Colonic mucosa (tissue), 4 donors: ENCODE results near the gene WWOX. TPM values are rescaled to one million over a fixed set of nuclear protein-coding genes. Genes with fewer than 3 reads are reported as not detected.

Experiments
- DNase-seq: peaks from one replicate; pipeline ENCODE4 v3.0.0-alpha.2; 2020
- H3K27ac ChIP-seq: fragments of 200-600 bp; one replicate; pipeline ENCODE4 v1.8.0; 2021
- H3K27me3 ChIP-seq: fragments of 200-600 bp; one replicate; pipeline ENCODE4 v1.8.0; 2021
- H3K36me3 ChIP-seq: fragments of 200-600 bp; one replicate; pipeline ENCODE4 v1.8.0; 2021
- H3K4me1 ChIP-seq: fragments of 200-600 bp; one replicate; pipeline ENCODE4 v1.8.0; 2021; ENCODE audit warnings: mild to moderate bottlenecking
- H3K4me3 ChIP-seq: fragments of 200-600 bp; one replicate; pipeline ENCODE4 v1.8.0; 2021
- H3K9ac ChIP-seq, 2 donors: one replicate each; pipeline ENCODE4 v1.7.0; 2013; ENCODE audit warnings: control low read depth in 2 of 2, low read depth in 2 of 2, low read length in 2 of 2
- H3K9me3 ChIP-seq: fragments of 200-600 bp; one replicate; pipeline ENCODE4 v1.8.0; 2021
- CTCF ChIP-seq: fragments of 200-600 bp; IDR thresholded peaks from one replicate; pipeline ENCODE4 v1.8.0; 2022; ENCODE audit warnings: antibody characterized with exemption, mild to moderate bottlenecking
- intact Hi-C: fragments of 100-400 bp; cut with DNase I; formaldehyde crosslinking; loops from one replicate; pipeline ENCODE4 v1.14.1; 2022
- total RNA-seq, 2 donors: library from RNA; stranded (reverse); fragmentation: NEBNext Ultra II Directional in 1 of 2; extraction: Animal tissue kit (Norgen Biotek cat#: 25700) in 1 of 2; gene quantifications; one replicate each; pipeline ENCODE4 v1.2.1, GENCODE V29; 2021
- donor health status: healthy.
- donor health status: DM: no; HTN: no; CAD: no.
- donor health status: DM: no; HTN: no; CAD: no.

WWOX gene
- total RNA-seq, 2 donors from 2014 or later: 7.2 to 11.0 TPM

DNA sequence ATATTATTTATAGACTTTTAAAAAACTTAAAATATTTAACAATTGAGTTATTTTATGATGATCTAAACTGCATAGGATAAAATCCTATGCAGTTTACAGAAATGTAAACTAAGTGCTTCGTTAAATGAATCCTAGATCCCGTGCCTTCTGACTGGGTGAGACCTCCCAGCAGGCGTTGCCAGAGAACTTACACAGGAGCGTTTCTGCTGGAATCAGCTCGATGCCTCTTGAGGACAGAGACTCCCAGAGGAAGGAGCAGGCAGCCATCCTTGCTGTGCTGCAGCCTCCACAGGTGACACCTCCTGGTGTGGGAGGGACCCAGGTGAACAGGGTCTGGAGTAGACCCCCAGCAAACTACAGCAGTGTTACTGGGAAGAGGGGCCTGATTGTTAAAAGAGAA is 160.4 kb downstream of the WWOX start:
- Histone ChIP-seq H3K4me1 (no peaks in the 10 kb centered on the region), H3K27me3 (no peaks in the 10 kb centered on the region), H3K9me3 (no peaks in the 10 kb centered on the region), H3K27ac (no peak overlapping the region), H3K9ac (no peak overlapping the region), H3K36me3 (no peaks in the 10 kb centered on the region), H3K4me3 (no peak overlapping the region)
- no peak for TF ChIP-seq CTCF
- intact Hi-C loops: no loop called here
- no peak for DNase-seq

GRCh38 chr16:78264642-78265041 is 165.2 kb downstream of the WWOX start:
- H3K9ac ChIP-seq: no peak overlapping the region
- H3K4me3 ChIP-seq: no peak overlapping the region
- intact Hi-C loops: no loop called here
- H3K27ac ChIP-seq: no peak overlapping the region
- no peaks in the 10 kb centered on the region for H3K27me3 ChIP-seq
- DNase-seq: no peak
- TF ChIP-seq CTCF: no peak
- no peaks in the 10 kb centered on the region for H3K36me3 ChIP-seq
- H3K4me1 ChIP-seq: no peaks in the 10 kb centered on the region
- H3K9me3 ChIP-seq: no peaks in the 10 kb centered on the region

GRCh38 chr16:78269256-78269655 is 169.8 kb downstream of the WWOX start:
- Histone ChIP-seq H3K27me3 (no peaks in the 10 kb centered on the region), H3K9ac (no peak overlapping the region), H3K9me3 (no peaks in the 10 kb centered on the region), H3K4me3 (no peak overlapping the region), H3K36me3 (no peaks in the 10 kb centered on the region), H3K4me1 (no peaks in the 10 kb centered on the region), H3K27ac (no peak overlapping the region)
- TF ChIP-seq CTCF: no peak
- no peak for DNase-seq
- intact Hi-C loops: no loop called here

- intact Hi-C loops: no loop called here
- Histone ChIP-seq H3K27ac (no peak overlapping the region), H3K9ac (no peak overlapping the region), H3K4me1 (no peaks in the 10 kb centered on the region), H3K9me3 (no peaks in the 10 kb centered on the region), H3K27me3 (no peaks in the 10 kb centered on the region), H3K36me3 (no peaks in the 10 kb centered on the region), H3K4me3 (no peak overlapping the region)
- TF ChIP-seq CTCF: no peak
- no peak for DNase-seq
These were observed 172.5 kb downstream of the WWOX start for GRCh38 chr16:78271981-78272380.

GRCh38 chr16:78274771-78275170 is 175.3 kb downstream of the WWOX start:
- TF ChIP-seq CTCF: no peak
- intact Hi-C loops: no loop called here

DNA sequence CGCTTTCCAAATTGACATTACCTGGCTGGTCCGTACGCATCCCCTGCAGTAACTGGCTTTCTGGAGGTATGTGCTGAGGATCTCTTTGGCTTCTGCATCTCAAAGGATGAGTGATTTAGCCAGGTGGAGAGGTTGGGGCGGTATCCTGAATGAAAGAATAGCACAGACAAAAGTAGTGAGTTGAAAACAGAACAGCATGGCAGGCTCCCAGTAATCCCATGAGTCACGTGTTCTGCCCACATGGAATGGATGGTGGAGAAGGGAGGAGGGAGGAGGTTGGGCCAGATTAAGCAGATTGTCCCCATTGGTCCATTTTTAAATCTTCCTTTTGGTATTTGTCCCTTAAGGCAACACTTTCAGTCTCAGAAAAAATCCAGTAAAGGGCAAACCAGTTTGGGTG is 176.0 kb downstream of the WWOX start:
- Histone ChIP-seq H3K27me3 (no peaks in the 10 kb centered on the region), H3K4me1 (no peaks in the 10 kb centered on the region), H3K4me3 (no peak overlapping the region), H3K27ac (no peak overlapping the region), H3K9ac (no peak overlapping the region), H3K36me3 (no peaks in the 10 kb centered on the region), H3K9me3 (no peaks in the 10 kb centered on the region)
- intact Hi-C loops: no loop called here
- no peak for TF ChIP-seq CTCF
- no peak for DNase-seq

More at GRCh38 chr16:78274771-78275170, 175.3 kb downstream of the WWOX start:
- Histone ChIP-seq H3K9ac (no peak overlapping the region), H3K4me1 (no peaks in the 10 kb centered on the region), H3K27me3 (no peaks in the 10 kb centered on the region), H3K36me3 (no peaks in the 10 kb centered on the region), H3K27ac (no peak overlapping the region), H3K4me3 (no peak overlapping the region), H3K9me3 (no peaks in the 10 kb centered on the region)
- DNase-seq: no peak
